Measurements from ENCODE around the gene IPP. TPM values are rescaled to one million over a fixed set of nuclear protein-coding genes. Genes with fewer than 3 reads are reported as not detected.

The IPP gene
- total and polyA plus RNA-seq, 2 of the 8 experiments (the other 6 are each of a cell fraction or from before 2014, with no cell fraction given), result 1.4 to 5.6 TPM

GRCh38 chr1:45792744-45793143 lies 42.3 kb upstream of the IPP start:
- Histone ChIP-seq H2AK5ac (ENCODE audit: low read depth, low read length) (no peak overlapping the region), H3K4me1 (replicated peaks in 1 of 4; ENCODE audit: control insufficient read depth in 3 of 4, insufficient read depth in 4 of 4, low read length in 3 of 4) (no peaks in the 10 kb centered on the region), H3K56ac (replicated peaks; ENCODE audit: insufficient read length, low read depth, low read length) (no peak overlapping the region), H2AFZ (ENCODE audit: low read length) (no peak overlapping the region), H3K4me3 (ENCODE audit: extremely low read depth in 1 of 4, insufficient read depth in 2 of 4, low read depth in 3 of 4, low read length in 4 of 4) (no peak overlapping the region), H3K4me2 (ENCODE audit: insufficient read depth in 1 of 2, low read depth in 2 of 2, low read length in 2 of 2) (no peak overlapping the region), H3K23me2 (ENCODE audit: low read depth, low read length) (no peaks in the 10 kb centered on the region), H3K9me3 (ENCODE audit: insufficient read depth in 2 of 2, low read depth in 1 of 2, low read length in 1 of 2) (no peaks in the 10 kb centered on the region), H2BK12ac (ENCODE audit: low read depth, low read length) (no peak overlapping the region), H3K27ac (ENCODE audit: low read depth, low read length) (no peak overlapping the region), H2BK15ac (ENCODE audit: low read length) (no peak overlapping the region), H3K18ac (ENCODE audit: extremely low read depth, low read length) (no peak overlapping the region), H3K27me3 (replicated peaks in 1 of 4; ENCODE audit: control insufficient read depth in 3 of 4, extremely low read depth in 1 of 4, insufficient read depth in 3 of 4, low read length in 3 of 4) (no peaks in the 10 kb centered on the region), H3K14ac (ENCODE audit: insufficient read length) (no peak overlapping the region), H4K8ac (ENCODE audit: extremely low read depth, insufficient read depth, low read length) (no peak overlapping the region), H2BK20ac (ENCODE audit: low read length) (no peak overlapping the region), H3K36me3 (ENCODE audit: control insufficient read depth in 2 of 4, insufficient read depth in 4 of 4, low read length in 3 of 4) (no peaks in the 10 kb centered on the region), H3K4ac (replicated peaks; ENCODE audit: insufficient read length, low read depth, low read length) (no peak overlapping the region), H3K23ac (ENCODE audit: insufficient read length) (no peak overlapping the region), H4K20me1 (replicated peaks in 1 of 2; ENCODE audit: control insufficient read depth in 1 of 2, insufficient read depth in 2 of 2, low read length in 2 of 2) (no peaks in the 10 kb centered on the region), H3K9ac (replicated peaks in 1 of 4; ENCODE audit: extremely low read depth in 1 of 4, low read depth in 3 of 4, low read length in 3 of 4) (no peak overlapping the region), H2BK5ac (ENCODE audit: low read depth, low read length) (no peak overlapping the region), H3K79me2 (ENCODE audit: control insufficient read depth in 1 of 2, insufficient read depth in 2 of 2, low read length in 2 of 2) (no peaks in the 10 kb centered on the region), H3K79me1 (ENCODE audit: low read depth, low read length) (no peaks in the 10 kb centered on the region), H4K5ac (ENCODE audit: insufficient read length, low read depth, low read length) (no peak overlapping the region), H4K91ac (replicated peaks; ENCODE audit: insufficient read length, low read length) (no peak overlapping the region), H2BK120ac (replicated peaks; ENCODE audit: low read depth, low read length) (no peak overlapping the region)
- CTCF ChIA-PET (ENCODE audit: partially characterized antibody), result interaction anchor here (1.0 kb wide), 1 partner anchor 10 kb away, joined by 3 read pairs; no protein-coding TSS in a partner anchor
- POLR2A ChIA-PET (ENCODE audit: partially characterized antibody), result no interaction called here
- FAIRE-seq (no peak), DNase-seq (ENCODE audit: low read depth in 1 of 2, low spot score in 2 of 2) (no peak)
- TF ChIP-seq, protein P1, sequence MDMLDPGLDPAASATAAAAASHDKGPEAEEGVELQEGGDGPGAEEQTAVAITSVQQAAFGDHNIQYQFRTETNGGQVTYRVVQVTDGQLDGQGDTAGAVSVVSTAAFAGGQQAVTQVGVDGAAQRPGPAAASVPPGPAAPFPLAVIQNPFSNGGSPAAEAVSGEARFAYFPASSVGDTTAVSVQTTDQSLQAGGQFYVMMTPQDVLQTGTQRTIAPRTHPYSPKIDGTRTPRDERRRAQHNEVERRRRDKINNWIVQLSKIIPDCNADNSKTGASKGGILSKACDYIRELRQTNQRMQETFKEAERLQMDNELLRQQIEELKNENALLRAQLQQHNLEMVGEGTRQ (IDR thresholded peaks at IDR 0.05; ENCODE audit: low read length), result no peak
- TF ChIP-seq EGR1 (IDR thresholded peaks at IDR 0.05; ENCODE audit: borderline replicate concordance, low read depth, low read length) (no peak), POLR2AphosphoS5 (IDR thresholded peaks at IDR 0.05; ENCODE audit: low read depth, low read length) (no peak), RBBP5 (IDR thresholded peaks at IDR 0.05; ENCODE audit: borderline replicate concordance, low read depth, low read length) (no peak), SP2 (IDR thresholded peaks at IDR 0.05; ENCODE audit: low read length) (no peak), TCF12 (IDR thresholded peaks at IDR 0.05; ENCODE audit: low read depth, low read length) (no peak)
- 87% methylated on average over 4 of the region's 4 CpGs; no CpG with 5 or more reads in 1 of the 2 experiments for WGBS, 2 experiments (ENCODE audit: extremely low coverage in 1 of 2, insufficient coverage in 1 of 2, insufficient read length in 1 of 2, insufficient replicate concordance in 2 of 2, low coverage in 1 of 2, low lambda C conversion rate in 2 of 2, missing lambda C conversion rate in 1 of 2)
